SW 1271 (cell line): Measurements from ENCODE around the gene CYP4A22.
"Not testable (repeated sequence)": the region's sequence is repeated elsewhere in the genome, so short reads cannot be mapped to it uniquely, and the experiment has no call there.

Experiments used
- DNase-seq, 2 experiments: peaks; one replicate each; lab custom pipeline; 2025; lab: John Stamatoyannopoulos, UW

The CYP4A22 gene

GRCh38 chr1:47184822-47185677 is 47.8 kb downstream of the CYP4A22 start:
- DNase-seq: no peak

DNA sequence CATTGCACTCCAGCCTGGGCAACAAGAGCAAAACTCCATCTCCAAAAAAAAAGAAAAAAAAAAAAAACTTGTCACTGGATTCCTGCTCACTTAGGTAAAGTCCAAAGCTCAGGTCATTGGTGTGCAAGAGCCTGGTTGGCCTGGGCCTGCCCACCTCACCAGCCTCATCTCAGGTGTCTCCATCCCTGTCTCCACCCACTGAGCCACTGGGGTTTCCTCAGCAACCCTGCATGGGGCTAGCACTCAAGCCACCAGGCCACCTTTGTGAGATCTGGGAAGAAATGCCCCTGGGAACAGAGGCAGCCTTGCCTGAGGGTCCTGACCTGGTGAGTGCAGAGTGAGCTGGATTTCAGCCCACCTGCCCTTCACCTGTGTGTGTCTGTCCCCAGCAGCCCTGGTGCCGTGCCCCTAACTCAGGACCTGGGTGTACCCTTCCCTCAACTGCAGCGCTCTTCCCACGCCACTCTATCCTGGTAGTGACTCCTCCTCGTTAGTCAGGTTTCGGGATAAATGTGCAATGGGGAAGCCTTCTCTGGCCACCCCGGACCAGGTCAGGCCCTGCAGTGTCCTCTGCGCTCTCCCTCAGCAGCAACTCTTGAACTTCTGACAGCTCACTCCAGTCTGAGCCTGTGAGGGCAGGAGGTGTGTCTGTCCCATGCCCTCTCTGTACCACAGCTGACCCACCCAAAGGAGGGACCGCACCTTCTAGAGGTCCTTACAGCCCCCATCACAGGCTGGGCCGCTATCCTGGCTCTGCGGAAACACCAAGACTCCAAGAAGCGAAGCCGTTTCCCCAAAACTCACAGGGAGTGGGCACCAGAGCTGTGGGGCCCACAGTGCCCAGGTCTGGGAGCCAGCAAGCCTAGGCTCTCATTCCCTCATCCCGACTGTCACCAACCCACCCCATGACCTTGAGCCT is 49.3 kb downstream of the CYP4A22 start:
- DNase-seq: no peak

DNA sequence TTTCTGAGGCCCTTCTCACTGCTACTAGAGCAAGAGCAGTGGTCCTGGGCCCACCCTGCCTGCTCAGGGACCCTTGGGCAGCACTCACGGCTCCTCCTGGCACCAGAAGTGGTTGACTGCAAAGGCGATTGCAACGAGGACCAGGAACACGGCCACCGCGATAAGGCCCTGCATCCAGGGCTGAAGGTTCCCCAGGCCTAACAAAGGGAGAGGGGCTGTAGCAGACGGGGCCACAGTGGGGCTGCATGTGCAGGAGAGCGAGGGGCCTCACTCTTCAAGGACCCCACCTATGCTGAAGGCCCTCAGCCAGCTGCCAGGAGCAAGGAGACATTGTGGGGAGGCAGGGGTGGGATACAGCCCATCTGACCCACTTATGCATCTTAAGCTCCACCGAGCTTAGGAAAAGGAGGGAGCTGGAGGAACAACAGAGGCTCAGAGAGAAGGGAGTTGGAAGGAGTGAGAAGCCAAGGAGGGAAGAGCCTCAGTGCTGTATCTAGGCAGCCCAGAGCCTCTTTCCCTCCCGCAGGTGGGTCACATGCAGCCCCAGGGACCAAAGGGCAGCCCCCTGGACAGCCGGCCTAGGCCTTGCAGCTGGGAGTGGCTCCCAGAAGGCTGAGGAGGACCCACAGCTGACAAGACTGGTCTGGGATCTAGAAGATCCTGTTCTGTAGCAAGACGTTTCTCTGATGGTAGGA is 50.1 kb downstream of the CYP4A22 start:
- no peak for DNase-seq

DNA sequence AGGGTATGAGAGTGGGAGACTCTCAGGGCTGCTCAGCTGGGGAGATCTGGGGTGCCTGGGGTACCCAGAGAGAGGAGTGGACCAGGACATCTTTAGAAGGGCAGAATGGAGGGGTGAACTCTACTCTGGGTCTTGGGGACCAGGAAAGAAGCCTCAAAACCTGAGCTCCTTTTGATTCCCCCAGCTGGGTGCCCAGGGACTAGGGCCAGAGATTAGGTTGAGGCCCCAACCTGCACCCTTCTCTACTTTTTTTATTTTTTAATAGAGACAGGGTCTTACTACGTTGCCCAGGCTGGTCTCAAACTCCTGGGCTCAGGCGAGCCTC is 50.6 kb downstream of the CYP4A22 start:
- no peak for DNase-seq

GRCh38 chr1:47188791-47189785 is 51.8 kb downstream of the CYP4A22 start:
- DNase-seq: no peak

- DNase-seq: no peak
Observed at GRCh38 chr1:47189844-47190508, 52.7 kb downstream of the CYP4A22 start, which contains the start of gene PDZK1IP1. Gene PDZK1IP1 (minus strand): TSS chr1:47190036. CDS start chr1:47189932, 104 bp downstream.

DNA sequence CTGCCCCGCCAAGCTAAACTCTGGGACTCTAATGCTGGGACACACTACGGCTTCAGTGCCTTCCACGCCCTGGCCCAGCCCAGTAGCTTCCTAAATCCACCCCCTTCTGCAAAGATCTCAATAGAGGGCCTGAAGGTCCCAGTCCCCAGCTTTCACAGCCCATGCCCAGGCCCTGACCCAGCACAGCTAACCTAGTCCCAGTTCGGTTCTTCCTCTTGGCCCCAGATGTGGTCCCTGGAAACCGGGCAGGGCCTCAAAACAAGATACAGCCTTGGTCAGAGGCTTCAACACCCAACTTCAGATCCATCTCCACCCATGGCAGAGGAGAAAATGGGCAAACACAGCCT is 53.2 kb downstream of the CYP4A22 start:
- no peak for DNase-seq

- DNase-seq: no peak
Observed at GRCh38 chr1:47190857-47191256, 53.6 kb downstream of the CYP4A22 start.

DNA sequence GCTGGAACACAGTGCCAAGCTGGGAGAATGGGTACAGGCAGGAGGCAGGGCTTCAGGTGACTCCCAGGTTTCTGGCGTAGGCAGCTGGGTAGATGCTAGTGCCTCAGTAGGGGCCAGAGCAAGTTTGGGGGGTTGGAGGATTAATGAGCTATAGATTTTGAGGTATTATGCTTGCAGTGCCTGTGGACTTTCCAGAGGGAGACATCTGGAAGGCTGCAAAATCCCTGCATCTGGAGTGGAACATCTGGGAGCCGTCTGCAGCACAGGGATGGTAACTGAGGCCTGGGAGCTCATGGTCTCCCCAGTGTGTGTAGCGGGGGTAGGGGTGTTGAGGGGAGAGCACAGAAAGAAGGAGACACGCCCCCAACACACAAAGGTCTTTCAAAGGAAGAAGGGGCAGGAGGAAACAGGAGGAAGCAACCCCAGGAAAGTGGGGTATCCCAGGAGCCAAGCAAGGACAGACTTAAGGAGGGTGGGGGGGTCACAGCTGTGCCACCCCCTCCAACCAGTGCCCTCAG is 54.8 kb downstream of the CYP4A22 start:
- DNase-seq: no peak

- peak in 1 of 2 experiments; percentile 22 for DNase-seq
Observed at GRCh38 chr1:47192458-47193384, 55.5 kb downstream of the CYP4A22 start.

GRCh38 chr1:47193496-47193895 is 56.3 kb downstream of the CYP4A22 start:
- DNase-seq: not testable (repeated sequence)

DNA sequence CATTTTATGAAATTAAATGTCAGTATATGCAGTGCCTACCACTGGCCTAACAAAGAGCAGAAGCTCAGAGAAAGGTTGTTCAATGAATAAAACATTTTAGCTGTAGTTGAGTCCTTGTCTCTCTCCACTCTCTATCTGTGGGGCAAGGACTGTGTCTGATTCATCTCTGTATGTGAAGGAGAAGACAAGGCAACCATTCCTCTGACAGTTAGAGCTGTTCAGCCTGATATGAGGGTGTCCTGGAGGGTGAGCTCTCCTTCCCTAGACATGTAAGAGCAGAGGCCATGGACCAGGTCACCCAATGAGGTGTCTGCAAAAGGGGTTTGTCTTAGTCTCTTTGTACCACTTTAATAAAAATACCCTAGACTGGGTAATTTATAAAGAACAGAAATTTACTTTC is 57.1 kb downstream of the CYP4A22 start:
- DNase-seq: no peak

DNA sequence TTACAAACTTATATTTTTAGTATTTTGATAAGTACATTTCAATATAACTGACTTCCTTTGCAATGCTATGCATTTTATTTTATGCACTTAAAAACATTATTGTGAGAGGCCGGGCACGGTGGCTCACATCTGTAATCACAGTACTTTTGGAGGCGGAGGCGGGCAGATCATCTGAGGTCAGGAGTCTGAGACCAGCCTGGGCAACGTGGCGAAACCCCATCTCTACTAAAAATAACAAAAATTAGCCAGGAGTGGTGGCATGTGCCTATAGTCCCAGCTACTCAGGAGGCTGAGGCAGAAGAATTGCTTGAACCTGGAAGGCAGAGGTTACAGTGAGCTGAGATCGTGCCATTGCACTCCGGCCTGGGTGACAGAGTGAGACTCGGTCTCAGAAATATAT is 58.7 kb downstream of the CYP4A22 start:
- DNase-seq: not testable (repeated sequence)

GRCh38 chr1:47196622-47197021 is 59.4 kb downstream of the CYP4A22 start:
- DNase-seq: no peak

GRCh38 chr1:47198214-47198613 is 61.0 kb downstream of the CYP4A22 start:
- no peak for DNase-seq
